ENCODE measurements around the gene GH1.
"Not testable (repeated sequence)": the region's sequence is repeated elsewhere in the genome, so short reads cannot be mapped to it uniquely, and the experiment has no call there.

GH1 gene

GRCh38 chr17:63894021-63894420, 24.6 kb downstream of the GH1 start:
- not testable (repeated sequence) for DNase-seq

DNA sequence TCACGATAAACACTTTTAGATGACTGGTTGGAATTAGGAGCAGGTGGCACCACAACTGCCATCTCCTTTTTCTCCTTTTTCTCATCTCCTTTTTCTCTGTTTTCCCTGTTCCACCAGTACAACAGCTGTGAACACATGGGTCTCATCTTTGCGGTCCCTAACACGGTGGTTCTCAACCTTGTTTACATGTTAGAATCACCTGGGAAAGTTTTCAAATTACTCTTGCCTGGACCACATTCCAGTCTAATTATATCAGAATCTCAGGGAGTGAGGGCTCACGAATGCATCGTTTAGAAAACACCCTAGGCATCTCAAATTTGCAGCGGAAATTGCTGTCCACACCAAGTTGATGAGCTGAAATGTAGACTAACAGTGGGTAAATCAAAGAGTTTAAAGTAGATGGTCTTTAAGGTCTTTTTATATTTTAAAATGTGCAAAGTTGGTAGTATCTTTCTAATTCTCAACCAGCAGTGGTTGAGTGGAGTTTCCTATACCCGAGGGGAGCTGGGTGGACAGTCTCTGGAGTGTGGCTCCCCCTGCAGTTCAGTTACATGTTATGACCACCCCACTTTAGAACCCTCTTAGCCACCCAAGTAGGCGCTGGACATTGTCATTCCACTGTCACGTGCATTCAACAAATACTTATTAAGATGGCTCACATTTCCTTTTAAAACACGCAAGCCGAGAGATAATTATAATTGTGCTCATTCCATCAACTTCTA, 26.2 kb downstream of the GH1 start:
- not testable (repeated sequence) for DNase-seq

- not testable (repeated sequence) for DNase-seq
Observed at GRCh38 chr17:63889026-63889848, 29.4 kb downstream of the GH1 start.

DNA sequence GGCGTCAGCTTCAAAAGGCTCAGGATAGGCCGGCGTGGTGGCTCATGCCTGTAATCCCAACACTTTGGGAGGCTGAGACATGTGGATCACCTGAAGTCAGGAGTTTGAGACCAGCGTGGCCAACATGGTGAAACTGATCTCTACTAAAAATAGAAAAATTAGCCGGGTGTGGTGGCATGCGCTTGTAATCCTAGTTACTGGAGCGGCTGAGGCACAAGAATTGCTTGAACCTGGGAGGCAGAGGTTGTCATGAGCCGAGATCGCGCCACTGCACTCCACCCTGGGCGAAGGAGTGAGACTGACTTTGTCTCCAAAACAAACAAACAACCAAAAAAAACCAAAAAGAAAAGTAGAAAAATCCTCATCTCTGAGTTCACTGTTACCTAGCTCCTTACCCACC, 33.5 kb downstream of the GH1 start:
- not testable (repeated sequence) for DNase-seq

GRCh38 chr17:63882626-63883126, 36.0 kb downstream of the GH1 start:
- DNase-seq, result not testable (repeated sequence)

GRCh38 chr17:63881935-63882601, 36.6 kb downstream of the GH1 start, which contains the start of gene GH2:
GH2 (minus strand) TSS chr17:63881944; CDS start chr17:63881801, 143 bp downstream.
- peak; percentile 65 to 75 for DNase-seq

- not testable (repeated sequence) for DNase-seq
Observed at GRCh38 chr17:63881337-63881736, 37.3 kb downstream of the GH1 start.

GRCh38 chr17:63880706-63881105, 37.9 kb downstream of the GH1 start:
- DNase-seq, result no peak

DNA sequence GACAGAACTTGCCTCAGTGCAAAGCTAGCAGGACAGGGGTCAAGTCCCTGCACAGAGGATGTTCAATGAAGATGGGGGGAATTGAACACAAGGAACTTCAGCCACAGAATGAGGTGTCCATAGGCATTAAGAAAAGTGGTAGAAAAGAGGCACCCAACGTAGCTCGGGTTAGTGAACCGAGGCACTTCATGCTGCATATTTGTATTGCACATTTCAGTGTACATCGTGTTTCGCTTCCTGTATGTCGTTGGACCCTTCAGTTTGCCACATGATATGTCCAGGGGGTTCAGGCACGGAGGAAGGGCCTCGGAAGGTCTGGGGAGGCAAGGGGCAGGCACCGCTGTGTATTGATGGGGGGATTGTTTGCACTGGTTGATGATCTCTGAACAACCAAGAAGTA, 40.2 kb downstream of the GH1 start:
- not testable (repeated sequence) for DNase-seq

GRCh38 chr17:63874693-63875092, 43.9 kb downstream of the GH1 start:
- DNase-seq, result not testable (repeated sequence)

DNA sequence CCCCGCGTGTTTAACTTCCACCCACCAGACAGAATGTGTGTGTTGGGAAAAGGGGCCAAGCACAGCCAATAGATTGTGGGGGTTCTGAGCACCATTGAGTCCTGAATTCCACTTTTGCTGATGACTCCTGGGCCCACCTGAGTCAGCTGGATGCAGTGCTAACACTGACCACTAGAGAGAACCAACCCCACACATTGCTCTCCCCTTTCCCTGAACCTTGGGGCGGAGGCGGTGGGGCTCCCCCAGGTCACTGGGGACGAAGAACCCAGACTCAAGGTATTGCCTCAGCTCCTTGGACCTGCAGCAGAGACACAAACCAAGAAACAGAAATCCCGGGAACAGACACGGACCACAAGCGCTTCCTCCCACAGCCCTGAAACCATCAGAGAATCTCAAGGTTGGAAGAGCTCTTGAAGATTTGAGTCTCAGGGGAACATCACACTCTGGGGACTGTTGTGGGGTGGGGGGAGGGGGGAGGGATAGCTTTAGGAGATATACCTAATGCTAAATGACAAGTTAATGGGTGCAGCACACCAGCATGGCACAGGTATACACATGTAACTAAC, 44.5 kb downstream of the GH1 start:
- not testable (repeated sequence) for DNase-seq

GRCh38 chr17:63873577-63873976, 45.1 kb downstream of the GH1 start, which contains the start of gene CSH2:
CSH2 (minus strand) TSS chr17:63873677; CDS start chr17:63873614, 63 bp downstream.
- DNase-seq, result not testable (repeated sequence)

DNA sequence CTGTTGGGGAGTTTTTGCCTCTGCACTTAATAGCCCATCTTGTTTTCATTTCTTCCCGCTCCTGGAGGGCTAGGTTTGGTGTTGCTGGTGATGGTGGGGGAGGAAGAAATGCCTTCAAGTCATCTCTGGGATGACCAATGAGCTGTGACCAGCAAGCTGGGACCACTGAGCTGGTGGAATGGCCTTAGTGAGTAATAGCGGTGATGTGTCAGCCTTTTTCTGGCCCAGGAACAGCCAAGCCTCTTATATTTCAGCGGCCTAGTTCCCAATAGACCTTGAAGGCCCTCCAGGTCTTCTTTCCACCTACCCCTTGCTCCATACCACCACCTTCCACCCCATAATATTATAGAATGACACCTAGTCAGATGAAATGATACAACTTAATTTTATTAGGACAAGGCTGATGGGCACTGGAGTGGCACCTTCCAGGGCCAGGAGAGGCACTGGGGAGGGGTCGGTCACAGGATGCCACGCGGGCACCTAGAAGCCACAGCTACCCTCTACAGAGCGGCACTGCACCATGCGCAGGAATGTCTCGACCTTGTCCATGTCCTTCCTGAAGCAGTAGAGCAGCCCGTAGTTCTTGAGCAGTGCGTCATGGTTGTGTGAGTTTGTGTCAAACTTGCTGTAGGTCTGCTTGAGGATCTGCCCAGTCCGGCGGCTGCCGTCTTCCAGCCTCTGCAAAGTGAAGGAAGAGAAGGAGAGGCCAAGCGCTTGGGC, 46.8 kb downstream of the GH1 start:
- DNase-seq, result not testable (repeated sequence)

DNA sequence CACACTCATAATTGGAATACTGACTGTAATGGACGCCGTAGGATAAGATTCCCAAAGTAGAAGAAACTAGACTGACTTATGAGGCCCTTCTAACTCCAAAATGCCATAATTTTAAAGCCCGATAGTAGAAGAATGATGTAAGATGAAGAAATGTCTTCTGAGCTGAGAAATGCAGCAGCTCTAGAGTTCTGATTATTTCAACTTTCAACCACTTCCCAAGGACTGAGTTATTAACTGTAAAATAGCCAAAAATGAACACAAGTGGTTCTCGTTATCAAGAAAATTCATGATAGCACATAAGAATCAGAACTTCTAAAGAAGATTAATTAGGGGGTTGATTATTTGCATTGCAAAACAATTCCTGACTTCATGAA, 48.4 kb downstream of the GH1 start:
- DNase-seq, result not testable (repeated sequence)

DNA sequence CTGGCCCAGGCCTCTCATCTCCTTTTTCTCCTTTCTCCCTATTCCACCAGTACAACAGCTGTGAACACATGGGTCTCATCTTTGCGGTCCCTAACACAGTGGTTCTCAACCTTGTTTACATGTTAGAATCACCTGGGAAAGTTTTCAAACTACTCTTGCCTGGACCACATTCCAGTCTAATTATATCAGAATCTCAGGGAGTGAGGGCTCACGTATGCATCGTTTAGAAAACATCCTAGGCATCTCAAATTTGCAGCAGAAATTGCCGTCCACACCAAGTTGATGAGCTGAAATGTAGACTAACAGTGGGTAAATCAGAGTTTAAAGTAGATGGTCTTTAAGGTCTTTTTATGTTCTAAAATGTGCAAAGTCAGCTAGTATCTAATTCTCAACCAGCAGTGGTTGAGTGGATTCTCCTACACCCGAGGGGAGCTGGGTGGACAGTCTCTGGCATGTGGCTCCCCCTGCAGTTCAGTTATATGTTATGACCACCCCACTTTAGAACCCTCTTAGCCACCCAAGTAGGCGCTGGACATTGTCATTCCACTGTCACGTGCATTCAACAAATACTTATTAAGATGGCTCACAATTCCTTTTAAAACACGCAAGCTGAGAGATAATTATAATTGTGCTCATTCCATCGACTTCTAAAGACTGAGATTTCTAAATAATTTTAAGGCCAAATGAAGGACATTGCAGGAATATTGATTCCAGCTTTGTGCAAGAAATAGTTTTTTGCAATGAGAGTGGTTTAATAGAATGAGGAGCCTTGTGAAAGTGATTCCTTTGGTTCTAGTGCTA, 48.9 kb downstream of the GH1 start:
- not testable (repeated sequence) for DNase-seq

Measured in activated T-cell treated with anti-CD3 and anti-CD28 coated beads, Interleukin-2, amount 50 U/mL, for 48 hours (primary cell).